NK-92 (cell line): ENCODE data around the gene FARS2.

ENCODE experiments used
- DNase-seq: peaks from one replicate; lab custom pipeline; 2025; ENCODE audit not compliant: unreplicated experiment; lab: John Stamatoyannopoulos, UW

The FARS2 gene

GRCh38 chr6:5260661-5261544 lies at the start of gene FARS2, which contains the start of gene LYRM4:
Gene FARS2, plus strand, starts transcription at chr6:5261513.
Gene LYRM4, minus strand, starts transcription at chr6:5260950. Its CDS starts 217 bp downstream, at chr6:5260733.
- peak; percentile 9 for DNase-seq

DNA sequence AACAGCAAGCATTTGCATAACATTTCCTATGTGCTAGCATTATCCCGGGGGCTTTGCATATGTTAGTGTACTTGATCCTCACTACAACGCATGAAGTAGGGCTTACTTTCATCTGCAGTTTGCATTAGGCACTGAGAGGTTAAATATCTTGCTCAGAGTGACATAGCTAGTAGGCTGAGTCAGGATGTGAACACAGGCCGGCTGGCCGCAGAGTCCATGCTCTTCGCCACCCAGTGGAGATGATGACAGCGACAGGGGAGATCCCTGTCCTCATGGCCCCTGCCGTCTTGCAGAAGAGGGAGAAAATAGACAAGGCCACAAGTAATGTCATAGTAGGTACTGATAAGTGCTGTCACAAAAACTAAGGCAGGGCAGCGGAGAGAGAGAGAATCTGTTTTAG lies 47.5 kb upstream of the FARS2 start:
- DNase-seq: no peak

GRCh38 chr6:5214570-5215052 lies 46.7 kb upstream of the FARS2 start:
- DNase-seq: no peak

- DNase-seq: no peak
Measured at GRCh38 chr6:5215159-5215558, 46.2 kb upstream of the FARS2 start.

DNA sequence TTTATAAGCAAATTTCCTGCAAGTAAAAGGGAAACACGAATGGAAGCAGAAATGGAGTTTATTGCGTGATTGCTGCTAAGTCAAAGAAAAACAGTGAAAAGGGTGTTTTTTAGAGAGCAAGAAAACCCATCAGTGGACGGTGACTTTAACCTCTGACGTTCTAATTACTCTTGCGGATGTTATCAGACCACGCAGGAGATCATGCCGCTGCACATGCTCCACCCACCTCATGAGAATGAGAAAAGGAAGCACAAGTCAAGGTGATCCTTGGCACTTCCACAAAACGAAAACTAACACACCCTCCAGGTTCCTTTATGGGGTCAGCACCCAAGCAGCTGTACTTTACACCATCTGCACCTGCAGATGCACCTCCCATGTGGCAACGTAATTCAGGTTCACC lies 45.5 kb upstream of the FARS2 start:
- no peak for DNase-seq

DNA sequence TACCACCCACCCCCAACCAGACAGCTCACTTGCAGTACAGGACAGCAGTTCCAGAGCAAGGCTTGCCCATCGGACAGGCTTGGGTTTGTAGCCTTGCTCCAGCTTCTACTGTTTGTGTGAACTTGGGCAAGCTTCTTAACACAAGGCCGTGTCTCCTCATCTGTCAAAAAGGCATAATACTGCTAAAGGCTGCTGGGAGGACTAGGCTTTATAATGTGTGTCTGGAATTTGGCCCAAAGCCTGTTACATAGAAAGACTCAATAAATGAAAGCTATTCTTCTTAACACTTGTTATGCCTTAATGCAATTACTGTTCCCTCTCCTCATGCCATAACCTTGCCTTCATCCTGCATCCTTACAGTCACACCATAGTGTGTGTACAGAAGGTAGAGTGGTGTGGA lies 44.0 kb upstream of the FARS2 start:
- DNase-seq: no peak

GRCh38 chr6:5219011-5219691 lies 42.2 kb upstream of the FARS2 start:
- no peak for DNase-seq

DNA sequence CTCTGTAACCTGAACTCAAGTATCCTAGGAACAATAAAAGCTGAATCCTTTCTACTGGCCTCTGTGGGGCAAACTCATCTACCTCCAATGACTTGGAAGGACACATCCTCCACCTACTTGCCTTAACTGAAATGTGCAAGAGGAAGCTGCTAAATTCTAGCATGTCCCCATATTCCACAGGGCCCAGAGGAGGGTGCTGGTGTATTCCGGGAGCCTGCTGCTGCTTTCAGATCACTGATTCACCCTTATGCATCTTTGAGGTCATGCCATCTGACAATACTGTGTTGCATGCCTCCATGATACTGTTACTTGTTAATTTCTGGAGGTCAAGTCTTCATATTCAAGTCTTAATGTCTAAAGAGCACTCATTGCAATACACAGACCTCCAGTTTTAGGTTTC lies 40.9 kb upstream of the FARS2 start:
- no peak for DNase-seq

DNA sequence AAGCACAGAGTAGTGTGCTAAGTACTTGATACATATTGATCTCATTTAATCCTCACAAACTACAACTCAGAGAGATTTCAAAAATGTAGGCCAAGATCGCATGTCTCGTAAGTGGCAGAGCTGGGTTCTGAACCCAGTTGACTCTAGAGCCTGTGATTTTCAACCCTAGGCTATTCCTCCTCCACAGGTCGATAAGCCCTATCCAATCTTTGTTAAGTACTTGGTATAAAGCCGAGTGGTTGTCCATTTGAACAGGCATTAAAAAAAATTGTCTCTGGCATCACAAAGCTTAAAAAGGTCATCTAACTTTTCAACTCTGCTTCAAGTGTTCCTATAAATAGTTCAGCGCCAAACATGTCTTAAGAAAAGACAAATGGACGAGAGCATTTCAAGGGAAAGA lies 38.0 kb upstream of the FARS2 start:
- no peak for DNase-seq

GRCh38 chr6:5229356-5229755 lies 32.0 kb upstream of the FARS2 start:
- DNase-seq: no peak

GRCh38 chr6:5230081-5230480 lies 31.2 kb upstream of the FARS2 start:
- no peak for DNase-seq

- DNase-seq: no peak
Measured at GRCh38 chr6:5231289-5231688, 30.0 kb upstream of the FARS2 start.

DNA sequence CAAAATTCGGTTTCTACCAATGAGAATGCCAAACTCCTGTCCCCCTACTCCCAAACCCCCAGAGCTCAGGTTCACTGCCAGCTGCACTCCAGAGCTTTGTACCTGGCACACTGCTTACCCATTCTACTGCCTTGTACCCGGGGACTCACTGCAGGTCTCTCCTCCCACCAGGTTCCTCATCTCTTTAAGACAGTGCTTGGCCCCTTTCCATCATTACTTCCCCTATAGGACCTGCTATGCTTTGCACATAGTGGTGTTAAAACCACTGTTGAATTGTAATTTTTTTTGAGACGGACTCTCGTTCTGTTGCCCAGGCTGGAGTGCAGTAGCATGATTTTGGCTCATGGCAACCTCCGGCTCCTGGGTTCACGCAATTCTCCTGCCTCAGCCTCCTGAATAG lies 26.4 kb upstream of the FARS2 start:
- DNase-seq: no peak

- no peak for DNase-seq
Measured at GRCh38 chr6:5235830-5236229, 25.5 kb upstream of the FARS2 start.

GRCh38 chr6:5237805-5238204 lies 23.5 kb upstream of the FARS2 start:
- DNase-seq: no peak

- no peak for DNase-seq
Measured at GRCh38 chr6:5238336-5238735, 23.0 kb upstream of the FARS2 start.

- DNase-seq: no peak
Measured at GRCh38 chr6:5241252-5241651, 20.1 kb upstream of the FARS2 start.

DNA sequence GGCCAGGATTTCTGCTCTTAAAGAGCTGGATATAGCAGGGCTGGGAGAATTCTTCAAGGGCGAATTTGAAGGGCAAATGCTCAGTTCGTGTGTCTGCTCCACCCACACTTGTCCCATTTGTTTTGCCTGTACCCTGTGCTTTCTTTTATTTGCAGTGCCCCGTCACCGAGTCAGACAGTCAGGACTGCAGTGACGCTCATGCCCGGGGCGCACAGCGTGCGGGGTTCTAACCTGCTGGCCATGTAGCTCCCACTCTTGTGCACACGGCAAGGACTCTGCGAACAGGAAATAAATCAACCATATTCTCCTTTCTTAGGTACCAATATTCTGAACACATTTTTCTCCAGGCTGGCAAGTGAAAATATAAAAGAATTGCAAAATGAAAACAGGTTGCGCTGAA lies 18.2 kb upstream of the FARS2 start:
- DNase-seq: no peak

DNA sequence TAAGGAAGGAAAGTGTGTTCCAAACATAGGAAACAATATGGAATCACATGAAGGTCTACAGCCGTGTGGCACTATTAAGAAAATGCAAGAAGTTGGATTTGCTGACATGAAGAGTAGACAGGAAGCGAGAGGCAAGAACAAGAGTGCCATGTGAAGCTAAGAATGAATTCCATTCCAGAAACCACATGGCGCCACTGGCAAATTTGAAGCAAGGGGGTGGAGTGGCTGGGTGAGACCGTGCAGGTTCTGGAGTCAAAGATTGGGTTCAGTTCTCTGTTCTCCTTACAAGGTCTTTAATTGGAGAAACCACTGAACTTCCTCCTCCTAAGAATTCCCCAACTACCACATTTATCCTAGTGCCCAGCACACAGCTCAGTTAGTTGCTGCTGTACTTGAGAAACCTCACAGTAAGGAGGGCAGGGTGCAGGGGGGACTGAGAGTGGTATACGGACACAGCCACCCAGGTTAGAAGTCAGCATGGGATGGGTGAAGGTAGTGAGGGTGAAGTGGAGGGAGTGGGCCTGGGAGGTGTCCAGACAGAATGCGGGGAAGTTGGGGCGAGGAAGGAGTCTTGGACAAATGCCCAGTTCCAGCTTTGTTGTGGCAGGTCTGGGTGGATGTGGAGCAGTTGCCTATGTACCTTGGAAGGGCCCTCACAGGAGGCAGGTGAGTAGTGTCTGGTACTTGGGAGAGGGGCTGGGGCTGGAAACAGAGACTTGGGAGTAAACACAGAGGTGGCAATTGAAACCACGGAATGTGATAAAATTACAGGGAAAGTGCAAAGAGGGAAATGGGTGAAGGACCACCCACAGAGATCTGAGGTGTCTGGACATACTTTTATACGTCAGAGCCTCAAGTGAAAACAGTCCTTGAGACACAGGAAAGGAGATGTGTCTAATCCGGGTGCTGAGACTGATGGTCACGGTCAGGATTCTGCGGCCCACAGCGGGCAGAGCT lies 14.9 kb upstream of the FARS2 start:
- no peak for DNase-seq

DNA sequence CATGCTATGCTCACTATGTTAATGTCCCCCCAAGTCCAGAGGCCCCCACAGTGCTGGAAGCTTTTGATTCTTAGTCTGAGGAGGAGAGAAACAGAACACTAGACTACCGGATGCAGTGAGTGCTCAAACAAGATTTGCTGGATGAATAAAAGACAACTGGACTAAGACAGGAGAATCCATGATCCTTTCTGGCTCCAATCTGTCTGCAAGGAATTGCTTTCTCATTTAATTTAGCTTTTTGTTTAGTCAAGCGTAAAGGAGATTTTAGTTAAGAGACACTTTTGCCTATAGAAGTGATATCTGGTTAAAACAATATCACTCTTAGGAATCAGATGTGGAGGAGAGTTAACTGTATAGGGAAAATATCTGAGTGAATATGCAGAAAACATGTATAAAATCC lies 14.1 kb upstream of the FARS2 start:
- no peak for DNase-seq
